CD8-positive, alpha-beta memory T cell (primary cell): ENCODE measurements around the gene NFKBIL1. TPM values are rescaled to one million over a fixed set of nuclear protein-coding genes. Genes with fewer than 3 reads are reported as not detected.
"Not testable (repeated sequence)": the region's sequence is repeated elsewhere in the genome, so short reads cannot be mapped to it uniquely, and the experiment has no call there.

Source experiments
- CTCF ChIA-PET: fragments of 350-600 bp; sonication (Branson Sonifier 250); formaldehyde crosslinking; loops from one replicate; lab custom pipeline; 2021; ENCODE audit warnings: antibody characterized with exemption; lab: Charles Lee
- POLR2A ChIA-PET: fragments of 350-600 bp; sonication (Branson Sonifier 250); formaldehyde crosslinking; loops from one replicate; lab custom pipeline; 2021; ENCODE audit warnings: antibody characterized with exemption; lab: Charles Lee
- DNase-seq, 5 donors: peaks; one replicate each; pipeline versions ENCODE4 v3.0.0 to v3.0.0-alpha.2; 2020 to 2022; ENCODE audit warnings: mixed read lengths in 1 of 5
- H3K27ac ChIP-seq: one replicate; pipeline ENCODE4 v1.7.0; 2013; ENCODE audit warnings: low read depth, mild to moderate bottlenecking, low read length, moderate library complexity
- H3K27me3 ChIP-seq: 2 replicates; pipeline ENCODE4 v1.7.0; 2013; ENCODE audit warnings: low read length, mild to moderate bottlenecking; ENCODE audit not compliant: insufficient read depth, poor library complexity, severe bottlenecking
- H3K36me3 ChIP-seq: 2 replicates; pipeline ENCODE4 v1.7.0; 2013; ENCODE audit warnings: mild to moderate bottlenecking, low read length, moderate library complexity; ENCODE audit not compliant: insufficient read depth
- H3K4me1 ChIP-seq: 2 replicates; pipeline ENCODE4 v1.7.0; 2013; ENCODE audit warnings: mild to moderate bottlenecking, low read length, moderate library complexity; ENCODE audit not compliant: insufficient read depth
- H3K4me3 ChIP-seq: 2 replicates; pipeline ENCODE4 v1.7.0; 2013; ENCODE audit warnings: mild to moderate bottlenecking, low read length
- H3K9me3 ChIP-seq: 2 replicates; pipeline ENCODE4 v1.7.0; 2013; ENCODE audit warnings: mild to moderate bottlenecking, low read length
- H3K27ac Mint-ChIP-seq, 8 donors: one replicate each; pipeline ENCODE4 v1.8.0; 2020 to 2021; ENCODE audit warnings: mixed read lengths in 8 of 8, mild to moderate bottlenecking in 6 of 8, inconsistent platforms in 3 of 8, moderate library complexity in 3 of 8
- H3K27me3 Mint-ChIP-seq, 2 donors: one replicate each; pipeline ENCODE4 v1.8.0; 2020 to 2021; ENCODE audit warnings: mixed read lengths in 2 of 2, mild to moderate bottlenecking in 1 of 2, moderate library complexity in 1 of 2
- H3K36me3 Mint-ChIP-seq, 3 donors: one replicate each; pipeline ENCODE4 v1.8.0; 2020 to 2021; ENCODE audit warnings: mixed read lengths in 3 of 3, inconsistent platforms in 1 of 3, mild to moderate bottlenecking in 1 of 3
- H3K4me1 Mint-ChIP-seq, 3 donors: one replicate each; pipeline ENCODE4 v1.8.0; 2020 to 2021; ENCODE audit warnings: mixed read lengths in 3 of 3, inconsistent platforms in 1 of 3, mild to moderate bottlenecking in 1 of 3
- H3K4me3 Mint-ChIP-seq, 7 donors: one replicate each; pipeline ENCODE4 v1.8.0; 2020 to 2021; ENCODE audit warnings: mixed read lengths in 7 of 7, mild to moderate bottlenecking in 6 of 7, moderate library complexity in 4 of 7, inconsistent platforms in 2 of 7
- H3K9me3 Mint-ChIP-seq, 5 donors: one replicate each; pipeline ENCODE4 v1.8.0; 2020 to 2022; ENCODE audit warnings: mixed read lengths in 5 of 5, mild to moderate bottlenecking in 3 of 5, moderate library complexity in 2 of 5, inconsistent platforms in 1 of 5
- polyA plus RNA-seq: library from polyadenylated mRNA; unstranded; fragments of 300-500 nt; fragmentation: Illumina TruSeq; gene quantifications from one replicate; pipeline ENCODE4 v1.2.3, GENCODE V29; 2021
- total RNA-seq, 2 experiments: library from RNA; stranded (reverse); gene quantifications; one replicate each; pipeline ENCODE4 v1.2.3, GENCODE V29; 2021

NFKBIL1 gene
- total and polyA plus RNA-seq, 3 experiments from 2014 or later = 6.9 to 13.8 (median 13.5) TPM

- no peaks in the 10 kb centered on the region for H3K27me3 ChIP-seq
- peaks cover 47 to 57% (median 55%) of the 10 kb centered on the region in 3 donors for H3K4me1 Mint-ChIP-seq
- H3K4me3 Mint-ChIP-seq = peak overlapping the region in 3 of 7 donors; percentile 1 to 74 (median 30)
- POLR2A ChIA-PET = no interaction called here
- H3K9me3 Mint-ChIP-seq = no peaks in the 10 kb centered on the region
- H3K27ac Mint-ChIP-seq = peak overlapping the region in 1 of 8 donors; percentile 79
- no peaks in the 10 kb centered on the region for H3K36me3 ChIP-seq
- no peaks in the 10 kb centered on the region for H3K9me3 ChIP-seq
- H3K4me1 ChIP-seq = peaks cover 36% of the 10 kb centered on the region
- CTCF ChIA-PET = interaction anchor here (1.0 to 32.2 kb wide), 3 partner anchors 37 to 53 kb away, joined by 6 to 576 read pairs (median 504); partner anchors contain the start of genes LST1, LTB, NCR3 and TNF
- H3K27me3 Mint-ChIP-seq = no peaks in the 10 kb centered on the region
- DNase-seq = no peak
- H3K36me3 Mint-ChIP-seq = peaks cover 1 to 19% (median 6%) of the 10 kb centered on the region in 3 donors
- no peak overlapping the region for H3K4me3 ChIP-seq
- no peak overlapping the region for H3K27ac ChIP-seq
Observed at GRCh38 chr6:31545291-31545690, 2.1 kb upstream of the NFKBIL1 start.

- peak within 1 kb of the TSS; percentile 74 to 93 (median 91) for H3K4me3 Mint-ChIP-seq
- CTCF ChIA-PET = interaction anchor here (0.7 to 32.2 kb wide), 10 partner anchors 11 to 525 kb away, joined by 3 to 576 read pairs (median 4); partner anchors contain the start of genes BAG6, LST1, LTB and NCR3
- DNase-seq = peak; percentile 71 to 87 (median 79)
- peaks cover 39 to 51% (median 51%) of the 10 kb centered on the region in 3 donors for H3K4me1 Mint-ChIP-seq
- peak within 1 kb of the TSS; percentile 67 for H3K4me3 ChIP-seq
- H3K9me3 Mint-ChIP-seq = no peaks in the 10 kb centered on the region
- peak within 1 kb of the TSS; percentile 71 for H3K27ac ChIP-seq
- no peaks in the 10 kb centered on the region for H3K27me3 Mint-ChIP-seq
- H3K4me1 ChIP-seq = peaks cover 30% of the 10 kb centered on the region
- peaks cover 0 to 12% (median 0%) of the 10 kb centered on the region in 3 donors for H3K36me3 Mint-ChIP-seq
- H3K27ac Mint-ChIP-seq = peak within 1 kb of the TSS; percentile 83 to 99 (median 96)
- no peaks in the 10 kb centered on the region for H3K36me3 ChIP-seq
- no peaks in the 10 kb centered on the region for H3K27me3 ChIP-seq
- no peaks in the 10 kb centered on the region for H3K9me3 ChIP-seq
- POLR2A ChIA-PET = interaction anchor here (1.4 to 2.2 kb wide), 2 partner anchors 47 to 51 kb away, joined by 7 to 9 read pairs; partner anchors contain the start of gene NCR3
Observed at GRCh38 chr6:31546339-31546957, 960 bp upstream of the NFKBIL1 start, which contains the start of gene ATP6V1G2. Gene ATP6V1G2, minus strand, starts transcription at chr6:31546608. Its CDS starts 49 bp downstream, at chr6:31546559.

GRCh38 chr6:31547727-31548543 lies 527 bp downstream of the NFKBIL1 start:
- CTCF ChIA-PET = interaction anchor here (1.2 to 32.2 kb wide), 8 partner anchors 12 to 285 kb away, joined by 3 to 576 read pairs (median 6); partner anchors contain the start of genes BAG6, LST1, LTB and NCR3
- H3K36me3 ChIP-seq = no peaks in the 10 kb centered on the region
- H3K27ac ChIP-seq = peak overlapping the region; percentile 71
- H3K9me3 Mint-ChIP-seq = no peaks in the 10 kb centered on the region
- peak overlapping the region; percentile 74 to 93 (median 91) for H3K4me3 Mint-ChIP-seq
- H3K4me1 ChIP-seq = peaks cover 23% of the 10 kb centered on the region
- no peaks in the 10 kb centered on the region for H3K27me3 Mint-ChIP-seq
- no peak for DNase-seq
- POLR2A ChIA-PET = interaction anchor here (0.5 to 2.2 kb wide), 8 partner anchors 25 to 182 kb away, joined by 3 to 9 read pairs (median 4); partner anchors contain the start of genes LTA and MICB
- peaks cover 0 to 7% (median 0%) of the 10 kb centered on the region in 3 donors for H3K36me3 Mint-ChIP-seq
- peak overlapping the region; percentile 67 for H3K4me3 ChIP-seq
- H3K9me3 ChIP-seq = no peaks in the 10 kb centered on the region
- peak overlapping the region; percentile 83 to 99 (median 96) for H3K27ac Mint-ChIP-seq
- peaks cover 31 to 42% (median 41%) of the 10 kb centered on the region in 3 donors for H3K4me1 Mint-ChIP-seq
- H3K27me3 ChIP-seq = no peaks in the 10 kb centered on the region

GRCh38 chr6:31548544-31548873 lies 1.1 kb downstream of the NFKBIL1 start:
- peak overlapping the region; percentile 71 for H3K27ac ChIP-seq
- no peaks in the 10 kb centered on the region for H3K9me3 ChIP-seq
- peaks cover 19% of the 10 kb centered on the region for H3K4me1 ChIP-seq
- no peaks in the 10 kb centered on the region for H3K9me3 Mint-ChIP-seq
- H3K36me3 ChIP-seq = no peaks in the 10 kb centered on the region
- H3K27ac Mint-ChIP-seq = peak overlapping the region in 7 of 8 donors; percentile 52 to 99 (median 83)
- no peaks in the 10 kb centered on the region for H3K27me3 ChIP-seq
- H3K4me3 Mint-ChIP-seq = peak overlapping the region in 1 of 7 donors; percentile 22
- peaks cover 0 to 8% (median 0%) of the 10 kb centered on the region in 3 donors for H3K36me3 Mint-ChIP-seq
- ChIA-PET CTCF (interaction anchor here (0.8 to 32.2 kb wide), 7 partner anchors 10 to 284 kb away, joined by 3 to 576 read pairs (median 9); partner anchors contain the start of genes LST1, LTB, NCR3 and TNF), POLR2A (interaction anchor here (0.5 to 1.4 kb wide), 5 partner anchors 24 to 934 kb away, joined by 3 to 11 read pairs (median 4); partner anchors contain the start of genes LTA and MICB)
- no peak for DNase-seq
- no peaks in the 10 kb centered on the region for H3K27me3 Mint-ChIP-seq
- H3K4me1 Mint-ChIP-seq = peaks cover 27 to 38% (median 37%) of the 10 kb centered on the region in 3 donors
- H3K4me3 ChIP-seq = peak overlapping the region; percentile 67

GRCh38 chr6:31551371-31551770 lies 4.0 kb downstream of the NFKBIL1 start:
- not testable (repeated sequence) for H3K27me3 ChIP-seq, H3K9me3 Mint-ChIP-seq, H3K36me3 ChIP-seq, H3K27me3 Mint-ChIP-seq, H3K4me3 ChIP-seq, H3K9me3 ChIP-seq, H3K36me3 Mint-ChIP-seq, H3K27ac ChIP-seq
- Mint-ChIP-seq H3K4me3 (peak overlapping the region in 2 of 7 donors; percentile 40 to 46), H3K27ac (peak overlapping the region; percentile 39 to 91 (median 71)), H3K4me1 (peaks cover 22 to 44% (median 43%) of the 10 kb centered on the region in 3 donors)
- DNase-seq = peak; percentile 50 to 77 (median 56)
- H3K4me1 ChIP-seq = peaks cover 22% of the 10 kb centered on the region
- CTCF ChIA-PET = interaction anchor here (0.8 to 32.2 kb wide), 18 partner anchors 9 to 172 kb away, joined by 3 to 576 read pairs (median 5); partner anchors contain the start of genes C6orf47, DDX39B, LST1 and LTB
- POLR2A ChIA-PET = interaction anchor here (0.5 to 2.5 kb wide), 10 partner anchors 8 to 89 kb away, joined by 3 to 26 read pairs (median 4); partner anchors contain the start of genes DDX39B and LTB

GRCh38 chr6:31556307-31556706 lies 8.9 kb downstream of the NFKBIL1 start:
- Mint-ChIP-seq H3K9me3 (no peaks in the 10 kb centered on the region), H3K4me1 (peaks cover 46 to 62% (median 55%) of the 10 kb centered on the region in 3 donors), H3K27ac (peak overlapping the region in 6 of 8 donors; percentile 46 to 94 (median 73)), H3K36me3 (peaks cover 3 to 16% (median 4%) of the 10 kb centered on the region in 3 donors), H3K27me3 (no peaks in the 10 kb centered on the region), H3K4me3 (peak overlapping the region in 6 of 7 donors; percentile 33 to 84 (median 60))
- POLR2A ChIA-PET = interaction anchor here (0.9 to 1.2 kb wide), 2 partner anchors 24 to 36 kb away, joined by 3 read pairs; partner anchors contain the start of gene NCR3
- no peak for DNase-seq
- CTCF ChIA-PET = interaction anchor here (6.6 to 32.2 kb wide), 2 partner anchors 26 to 40 kb away, joined by 96 to 576 read pairs; partner anchors contain the start of genes LST1, LTB, NCR3 and TNF
- Histone ChIP-seq H3K4me3 (no peak overlapping the region), H3K4me1 (peaks cover 51% of the 10 kb centered on the region), H3K27me3 (no peaks in the 10 kb centered on the region), H3K36me3 (peaks cover 7% of the 10 kb centered on the region), H3K9me3 (no peaks in the 10 kb centered on the region), H3K27ac (no peak overlapping the region)
